ENCODE results near the gene CCDC178.

- TF ChIP-seq CTCF (IDR thresholded peaks at IDR 0.05; ENCODE audit: poor library complexity, severe bottlenecking) (no peak), SMC3 (conservative IDR thresholded peaks at IDR 0.05; ENCODE audit: poor library complexity) (no peak), EZH2 (IDR thresholded peaks at IDR 0.05; ENCODE audit: borderline replicate concordance, insufficient read depth, low read length, poor library complexity, severe bottlenecking) (no peak), POLR2AphosphoS5 (IDR thresholded peaks at IDR 0.05) (no peak), MXI1 (conservative IDR thresholded peaks at IDR 0.05; ENCODE audit: poor library complexity, severe bottlenecking) (no peak)
These were observed 377.6 kb downstream of the CCDC178 start for GRCh38 chr18:33062834-33063364.
